NCI-H1105 treated with DMSO at 0.1 percent for 48 hours (cell line): ENCODE data around the gene ARL3.

Experiments
- DNase-seq: peaks from one replicate; lab custom pipeline; 2025; lab: John Stamatoyannopoulos, UW

Gene ARL3

DNA sequence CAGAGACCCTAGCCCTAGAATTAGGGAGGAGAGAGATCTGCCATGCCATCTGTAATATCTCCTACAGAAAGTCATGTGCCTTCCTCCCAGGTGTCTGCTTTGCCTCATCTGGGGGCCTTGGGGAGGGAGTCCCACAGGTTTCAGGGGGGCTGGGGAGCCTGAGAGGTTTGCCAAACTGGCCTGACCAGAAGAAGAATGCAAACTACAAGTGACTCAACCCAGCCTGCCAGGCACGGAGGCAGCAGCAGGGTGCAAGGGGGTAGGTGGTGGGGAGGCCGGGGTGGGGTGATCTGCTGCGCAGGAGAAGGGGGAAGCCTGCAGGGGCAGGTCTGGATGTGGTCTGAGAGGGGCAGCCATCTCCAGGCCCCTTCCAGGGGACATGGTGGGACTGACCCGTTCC lies 79.5 kb downstream of the ARL3 start:
- DNase-seq = no peak

DNA sequence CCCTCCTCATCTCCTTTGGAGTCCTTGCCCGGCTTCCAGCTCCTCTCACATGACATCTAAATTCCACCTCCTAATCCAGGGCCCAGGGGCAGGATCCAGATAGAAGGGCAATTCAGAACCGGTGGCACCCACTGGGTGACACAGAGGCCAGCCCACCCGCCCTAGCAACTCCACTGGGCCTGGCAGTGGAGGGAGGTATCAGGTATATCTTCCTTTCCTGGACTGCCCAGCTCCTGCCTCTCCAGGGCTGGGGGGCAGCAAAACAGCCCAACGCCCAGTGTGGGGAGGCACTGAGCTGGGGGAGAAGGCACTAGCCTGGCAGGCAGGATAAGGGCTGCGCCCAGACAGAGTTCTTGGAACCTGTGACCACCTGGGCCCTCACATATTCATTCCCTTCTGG lies 80.3 kb downstream of the ARL3 start:
- DNase-seq = no peak

DNA sequence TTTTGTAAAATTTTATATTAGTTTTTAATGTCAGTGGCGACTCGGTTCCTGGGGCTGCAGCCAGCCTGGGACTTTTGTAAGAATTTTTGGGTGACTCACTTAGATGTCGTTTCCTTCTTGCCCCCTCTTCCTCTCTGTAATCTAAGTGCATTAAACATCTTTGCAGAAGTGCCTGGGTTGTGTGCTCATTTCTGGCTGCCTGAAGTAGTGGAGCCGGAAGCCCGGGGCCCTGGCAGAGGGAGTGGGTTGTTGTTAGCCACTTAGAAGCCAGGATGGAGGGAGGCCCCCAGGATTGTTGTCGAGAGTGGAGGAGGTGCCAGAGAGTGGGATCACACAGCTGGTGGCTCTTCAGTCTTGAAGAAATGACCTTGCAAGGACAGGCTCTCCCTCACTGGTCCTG lies 80.9 kb downstream of the ARL3 start:
- no peak for DNase-seq

DNA sequence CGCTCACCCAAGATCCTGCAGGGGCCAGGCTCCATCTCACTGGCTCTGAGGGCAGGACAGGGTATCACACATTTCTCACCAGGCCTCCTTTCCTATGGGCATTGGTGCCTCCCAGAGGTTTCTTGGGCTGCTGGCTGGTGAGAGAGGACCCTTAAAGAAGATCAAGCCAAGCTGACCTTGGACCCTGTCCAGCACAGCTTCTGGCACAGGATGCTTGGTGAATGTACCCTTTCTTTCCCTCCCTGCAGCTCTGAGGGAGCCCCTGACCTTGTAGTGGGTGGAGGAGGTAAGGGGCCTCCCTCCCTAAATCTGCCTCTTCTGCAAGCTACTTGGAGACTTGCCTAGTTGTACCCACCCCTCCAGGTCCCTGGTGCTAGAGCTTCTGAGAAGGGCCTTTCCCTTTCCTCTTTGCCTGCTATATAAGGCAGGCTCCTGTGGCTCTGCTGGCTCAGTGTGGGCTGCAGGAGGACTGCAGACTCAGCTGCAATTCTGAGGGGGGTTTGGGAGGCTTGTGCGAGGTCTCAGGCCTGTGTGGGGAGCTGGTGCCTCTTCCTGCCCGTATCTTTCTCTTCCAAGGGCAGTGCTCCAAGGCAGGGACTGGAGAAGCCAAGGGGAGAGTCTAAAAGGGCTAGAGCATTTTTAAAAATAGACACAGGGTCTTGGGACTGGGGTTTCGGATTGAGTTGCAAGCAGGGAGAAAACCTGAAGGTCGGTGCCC lies 81.6 kb downstream of the ARL3 start:
- no peak for DNase-seq

- no peak for DNase-seq
Observed at GRCh38 chr10:102631525-102632393, 82.4 kb downstream of the ARL3 start.

DNA sequence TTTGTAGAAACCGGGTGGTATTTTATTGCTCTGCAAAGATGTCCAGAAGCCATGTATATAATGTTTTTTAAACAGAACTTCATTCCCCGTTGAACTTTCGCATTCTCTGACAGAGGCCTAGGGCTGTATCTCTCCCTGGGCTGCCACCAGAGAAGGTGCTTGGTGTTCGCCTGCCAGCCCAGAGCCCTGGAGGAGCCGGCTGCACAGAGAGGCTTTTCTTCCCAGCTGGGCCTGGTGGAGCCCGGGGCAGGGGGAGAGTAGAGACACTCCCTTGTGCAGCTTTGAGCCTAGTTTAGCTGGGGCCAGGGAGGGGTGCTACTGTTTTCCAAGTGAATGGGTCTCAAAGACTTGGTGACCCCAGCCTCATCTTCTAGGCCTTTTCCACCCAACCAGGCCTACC lies 83.5 kb downstream of the ARL3 start:
- no peak for DNase-seq

DNA sequence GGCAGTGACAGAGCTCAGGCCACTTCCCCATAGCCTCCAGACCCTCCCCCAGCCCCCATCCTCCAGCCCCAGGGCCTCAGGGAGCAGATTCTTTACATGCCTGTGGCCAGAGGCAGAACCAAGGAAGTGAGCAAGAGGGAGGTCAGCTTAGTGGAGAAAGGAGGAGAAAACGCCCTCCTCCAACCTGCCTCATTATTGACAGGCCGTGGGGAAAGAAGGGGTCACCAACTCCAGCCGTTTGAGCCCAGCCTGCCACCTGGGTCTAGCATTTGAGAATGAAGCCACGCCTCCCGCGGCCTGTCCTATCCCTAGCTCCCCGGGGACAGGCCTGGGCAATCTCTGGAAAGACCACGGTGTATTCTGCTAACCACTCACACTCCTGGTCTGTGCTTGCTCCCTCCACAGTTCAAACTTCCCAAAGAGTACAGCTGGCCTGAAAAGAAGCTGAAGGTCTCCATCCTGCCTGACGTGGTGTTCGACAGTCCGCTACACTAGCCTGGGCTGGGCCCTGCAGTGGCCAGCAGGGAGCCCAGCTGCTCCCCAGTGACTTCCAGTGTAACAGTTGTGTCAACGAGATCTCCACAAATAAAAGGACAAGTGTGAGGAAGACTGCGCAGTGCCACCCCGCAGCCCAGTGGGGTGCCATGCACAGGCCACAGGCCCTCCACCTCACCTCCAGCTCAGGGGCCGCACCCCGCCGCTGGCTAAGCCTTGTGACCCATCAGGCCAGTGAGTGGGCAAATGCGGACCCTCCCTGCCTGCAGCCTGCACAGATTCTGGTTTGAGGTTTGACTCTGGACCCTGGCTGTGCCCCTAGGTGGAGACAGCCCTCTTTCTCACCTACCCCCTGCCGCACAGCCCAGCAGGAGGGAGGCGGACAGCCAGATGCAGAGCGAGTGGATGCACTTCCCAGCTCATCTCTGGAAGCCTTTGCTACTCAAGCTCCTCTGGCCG lies 84.3 kb downstream of the ARL3 start:
- no peak for DNase-seq

- DNase-seq = no peak
Observed at GRCh38 chr10:102628451-102628911, 85.7 kb downstream of the ARL3 start.

GRCh38 chr10:102627736-102628293 lies 86.4 kb downstream of the ARL3 start:
- DNase-seq = no peak

DNA sequence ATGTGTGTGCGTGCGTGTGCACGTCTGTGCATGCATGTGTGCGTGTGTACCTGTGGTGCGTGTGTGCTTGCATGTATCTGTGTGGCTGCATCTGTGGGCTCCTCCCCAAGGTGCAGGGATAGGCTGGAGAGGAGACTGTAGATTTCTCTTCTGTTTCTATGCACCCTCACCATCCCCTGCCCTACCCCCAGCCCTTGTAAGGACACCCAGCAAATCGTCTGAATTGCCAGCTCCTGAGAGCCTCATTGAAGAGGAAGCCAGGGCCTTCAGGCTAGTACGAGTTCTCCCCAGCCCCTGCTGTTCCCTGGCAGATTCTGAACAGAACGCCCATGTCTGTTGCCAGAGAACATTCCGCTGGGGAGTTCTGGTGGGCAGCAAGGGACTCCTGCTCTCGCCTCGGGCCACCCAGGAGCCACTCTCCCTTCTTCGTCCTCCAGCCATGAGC lies 86.9 kb downstream of the ARL3 start:
- DNase-seq = no peak

GRCh38 chr10:102626026-102626685 lies 88.0 kb downstream of the ARL3 start:
- no peak for DNase-seq

DNA sequence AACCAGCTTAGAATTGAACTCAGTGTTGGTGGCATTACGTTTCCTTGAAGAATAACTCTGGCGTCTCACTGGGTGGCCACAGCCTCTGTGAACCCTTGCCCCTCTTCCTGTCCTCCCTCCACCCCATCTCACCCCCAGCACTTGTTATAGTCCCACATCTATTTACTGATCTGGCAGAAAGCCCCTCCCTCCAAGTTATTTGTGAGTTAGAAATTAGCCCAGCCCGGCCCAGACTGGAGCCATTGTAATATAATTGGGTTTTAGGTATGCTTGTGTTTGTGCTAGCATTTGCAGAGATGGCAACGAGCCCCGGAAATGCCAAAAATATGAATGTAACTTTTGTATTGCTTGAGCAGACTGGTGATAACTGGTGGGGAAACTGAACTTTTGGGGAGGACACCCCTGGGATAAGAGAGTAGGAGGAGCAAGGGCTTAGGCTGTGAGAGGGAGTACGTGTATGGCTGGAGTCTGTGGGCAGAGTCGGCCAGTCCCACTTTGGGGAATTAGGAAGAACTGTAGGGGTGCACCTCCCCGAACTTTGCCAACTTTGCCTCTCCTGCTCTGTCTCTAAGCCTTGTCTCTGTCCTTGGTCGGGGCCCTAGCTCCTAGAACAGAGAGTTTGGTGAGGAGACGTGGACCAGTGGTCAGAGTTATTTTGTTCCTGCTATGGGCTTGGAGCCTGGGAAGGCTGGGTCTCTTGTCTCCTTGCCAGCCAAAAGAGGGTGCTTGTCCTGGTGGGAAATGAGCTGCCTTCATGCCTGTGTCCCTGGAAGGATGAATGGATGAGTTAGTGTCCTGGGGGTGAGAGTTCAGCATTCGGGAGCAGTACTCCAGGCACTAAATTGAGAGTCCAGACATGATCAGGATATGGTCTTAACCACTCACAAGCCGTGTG lies 89.2 kb downstream of the ARL3 start:
- no peak for DNase-seq

DNA sequence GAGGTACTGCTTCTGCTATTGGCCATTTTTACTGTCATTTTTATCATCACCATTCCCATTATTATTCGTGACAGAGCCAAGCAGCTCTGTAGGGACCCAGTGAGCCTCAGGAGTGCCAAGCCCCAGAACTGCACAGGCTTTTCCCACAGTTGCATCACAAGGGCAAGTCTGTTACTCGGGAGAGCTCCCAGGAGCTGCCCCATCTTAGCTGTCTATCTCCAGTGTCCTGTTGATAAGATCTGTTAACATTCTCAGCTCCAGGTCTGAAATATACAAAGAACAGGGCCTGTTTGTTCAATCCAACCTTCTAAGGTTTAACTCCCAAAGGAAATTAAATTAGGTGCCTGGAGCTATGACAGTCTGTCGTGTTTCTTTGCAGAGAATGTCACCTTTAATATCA lies 90.1 kb downstream of the ARL3 start:
- no peak for DNase-seq
